Brain microvascular endothelial cell (primary cell): ENCODE results near the gene RANBP17.

ENCODE experiments used
- DNase-seq: peaks from one replicate; pipeline ENCODE4 v3.0.0-alpha.2; 2020
- H3K27ac ChIP-seq: fragments of 250-450 bp; sonication (Bioruptor Pico); 2 replicates; pipeline ENCODE4 v1.5.1; 2020; ENCODE audit warnings: mild to moderate bottlenecking, moderate library complexity
- H3K27me3 ChIP-seq: fragments of 250-450 bp; sonication (Bioruptor Pico); replicated peaks from 2 replicates; pipeline ENCODE4 v1.5.1; 2020; ENCODE audit warnings: mild to moderate bottlenecking
- H3K36me3 ChIP-seq: fragments of 250-450 bp; sonication (Bioruptor Pico); replicated peaks from 2 replicates; pipeline ENCODE4 v1.5.1; 2020; ENCODE audit warnings: mild to moderate bottlenecking
- H3K4me3 ChIP-seq: 2 replicates; pipeline ENCODE4 v1.5.1; 2011; ENCODE audit warnings: low read depth, mild to moderate bottlenecking, control low read depth, low read length, moderate library complexity
- CTCF ChIP-seq: IDR thresholded peaks from 2 replicates; pipeline ENCODE4 v1.5.1; 2011; ENCODE audit warnings: low read depth, mild to moderate bottlenecking, moderate library complexity, low read length, control low read depth, inconsistent platforms; ENCODE audit errors: missing control alignments
- in situ Hi-C: cut with HindIII; loops from 2 replicates; pipeline ENCODE4 v1.10.0; 2017; ENCODE audit warnings: low sequenced_read_pairs, low pct_ligation_motif_present

Gene RANBP17

GRCh38 chr5:171307789-171308452, 446.1 kb downstream of the RANBP17 start:
- no peaks in the 10 kb centered on the region for H3K36me3 ChIP-seq
- H3K27me3 ChIP-seq: peaks cover 77% of the 10 kb centered on the region
- no peak for TF ChIP-seq CTCF
- DNase-seq: no peak
- in situ Hi-C loops: no loop called here
- H3K27ac ChIP-seq: no peak overlapping the region
- H3K4me3 ChIP-seq: no peak overlapping the region

DNA sequence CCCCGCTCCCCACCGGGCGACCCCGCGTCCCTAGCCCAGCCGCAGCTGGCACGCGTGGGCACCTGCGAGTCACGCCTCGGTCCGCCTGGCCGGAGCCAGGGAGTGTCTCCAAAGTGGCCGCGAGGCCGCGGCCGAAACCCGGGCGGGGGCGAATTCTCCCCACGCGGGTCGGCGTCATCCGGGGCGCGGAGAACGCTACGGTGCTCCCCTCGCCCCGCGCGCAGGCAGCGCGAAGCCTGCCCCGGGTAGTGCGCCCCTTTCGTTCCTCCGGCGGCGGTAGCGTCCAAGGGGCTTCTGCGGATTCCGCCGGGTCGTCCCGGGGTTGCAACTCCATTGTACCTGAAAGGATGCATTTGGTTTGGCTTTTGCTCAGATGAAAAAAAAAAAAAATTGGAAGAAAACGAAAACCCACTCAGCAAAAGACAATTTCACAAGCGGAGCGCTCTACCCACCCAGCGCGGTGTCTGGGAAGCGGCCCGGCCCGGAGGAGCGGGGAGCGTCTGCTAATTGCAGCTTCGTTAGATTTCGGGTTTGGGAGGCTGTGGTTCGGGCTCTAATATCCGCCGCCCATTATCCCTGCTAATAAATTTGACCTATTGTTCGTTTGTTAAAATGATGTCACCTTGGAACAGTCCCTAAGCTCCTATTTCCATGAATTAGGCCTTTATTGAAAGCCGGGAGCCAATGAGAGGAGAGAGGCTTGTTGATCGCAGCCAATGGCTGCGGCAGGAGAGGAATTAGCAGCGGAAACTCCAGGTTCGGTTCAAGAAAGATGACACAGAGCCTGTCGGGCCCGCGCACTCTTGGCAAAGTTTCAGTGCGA, 446.8 kb downstream of the RANBP17 start, which contains the start of gene TLX3:
TSS of gene TLX3 (plus strand) at position 796 of the 823 bp plus-strand sequence. CDS start 118 bp downstream, outside the sequence.
- TF ChIP-seq CTCF: no peak
- no peak within 1 kb of the TSS for H3K27ac ChIP-seq
- peaks cover 84% of the 10 kb centered on the region for H3K27me3 ChIP-seq
- no peak for DNase-seq
- in situ Hi-C loops: no loop called here
- no peak within 1 kb of the TSS for H3K4me3 ChIP-seq
- H3K36me3 ChIP-seq: no peaks in the 10 kb centered on the region

GRCh38 chr5:171309276-171310211, 447.7 kb downstream of the RANBP17 start:
- no peak overlapping the region for H3K4me3 ChIP-seq
- peaks cover 93% of the 10 kb centered on the region for H3K27me3 ChIP-seq
- in situ Hi-C loops: no loop called here
- no peak for DNase-seq
- H3K27ac ChIP-seq: no peak overlapping the region
- no peaks in the 10 kb centered on the region for H3K36me3 ChIP-seq
- TF ChIP-seq CTCF: no peak

GRCh38 chr5:171310212-171310818, 448.5 kb downstream of the RANBP17 start:
- Histone ChIP-seq H3K36me3 (no peaks in the 10 kb centered on the region), H3K27ac (no peak overlapping the region), H3K4me3 (no peak overlapping the region), H3K27me3 (peaks cover 94% of the 10 kb centered on the region)
- no peak for DNase-seq
- in situ Hi-C loops: no loop called here
- TF ChIP-seq CTCF: peak; percentile 52

GRCh38 chr5:171310819-171311321, 449.1 kb downstream of the RANBP17 start:
- Histone ChIP-seq H3K36me3 (no peaks in the 10 kb centered on the region), H3K27ac (no peak overlapping the region), H3K27me3 (peaks cover 97% of the 10 kb centered on the region), H3K4me3 (no peak overlapping the region)
- in situ Hi-C loops: no loop called here
- DNase-seq: no peak
- TF ChIP-seq CTCF: no peak
